Measurements from ENCODE around the gene PSMC2.
"Not testable (repeated sequence)": the region's sequence is repeated elsewhere in the genome, so short reads cannot be mapped to it uniquely, and the experiment has no call there.

PSMC2 gene

DNA sequence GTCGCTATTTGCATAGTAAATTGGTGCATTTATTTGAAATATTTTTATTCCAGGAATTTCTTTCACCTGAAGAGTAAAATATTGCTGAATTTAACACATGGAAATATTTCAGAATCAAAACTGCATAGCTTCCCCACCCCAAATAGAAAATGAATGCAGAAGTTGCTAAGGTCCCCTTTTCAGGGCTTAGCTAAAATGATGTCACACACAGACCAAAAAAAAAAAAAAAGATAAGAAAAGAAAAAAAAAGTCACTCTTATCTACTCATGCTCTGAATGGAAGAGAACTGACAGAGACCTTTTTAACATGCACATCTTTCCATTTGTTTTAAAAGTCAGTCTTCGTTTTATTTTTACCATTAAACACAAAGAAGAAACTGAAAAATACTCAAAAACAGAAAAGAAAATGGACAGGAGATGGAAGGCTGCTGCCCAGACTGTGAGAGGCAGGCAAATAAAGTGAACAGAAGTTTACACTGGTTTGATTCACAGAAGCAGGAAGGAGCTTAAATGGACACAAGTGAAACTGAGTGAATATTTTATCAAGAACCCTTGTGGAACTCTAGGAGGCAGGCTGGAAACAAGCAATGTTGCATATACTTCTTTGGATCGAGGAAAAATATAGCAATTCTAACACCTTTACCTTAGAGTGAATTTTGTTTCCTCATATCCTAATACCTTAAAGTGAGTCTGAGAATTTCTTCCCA lies 32.0 kb downstream of the PSMC2 start:
- no peak for DNase-seq

DNA sequence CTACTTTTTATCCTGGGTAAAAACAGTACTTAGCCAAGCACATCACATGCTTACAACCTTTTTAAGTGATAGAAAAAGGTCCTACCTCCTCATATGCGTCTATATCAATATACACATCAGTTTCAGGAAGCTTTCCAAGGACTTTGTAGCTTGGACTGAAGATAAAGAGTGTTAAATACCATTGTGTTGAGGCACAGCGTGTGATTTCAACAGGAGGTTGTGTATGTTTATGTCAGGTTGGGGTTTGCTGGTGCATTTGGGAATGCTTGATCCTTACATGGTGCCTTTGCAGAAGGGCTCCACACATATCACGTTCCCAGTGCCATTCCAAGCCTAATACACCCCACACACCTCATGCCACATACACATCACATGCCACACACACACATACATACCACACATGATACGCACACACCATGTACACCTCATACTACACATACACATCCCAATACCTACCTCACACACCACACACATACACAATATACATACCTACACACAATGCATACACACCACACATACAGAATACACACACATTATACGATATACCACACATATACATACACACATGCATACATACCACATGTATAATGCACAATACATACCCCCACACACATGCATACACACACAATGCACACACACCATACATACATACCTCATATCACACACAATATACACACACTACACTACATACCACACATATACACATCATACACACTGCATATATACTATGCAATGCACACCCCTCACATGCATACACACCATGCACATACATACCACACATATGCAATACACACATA lies 33.1 kb downstream of the PSMC2 start:
- DNase-seq: no peak

DNA sequence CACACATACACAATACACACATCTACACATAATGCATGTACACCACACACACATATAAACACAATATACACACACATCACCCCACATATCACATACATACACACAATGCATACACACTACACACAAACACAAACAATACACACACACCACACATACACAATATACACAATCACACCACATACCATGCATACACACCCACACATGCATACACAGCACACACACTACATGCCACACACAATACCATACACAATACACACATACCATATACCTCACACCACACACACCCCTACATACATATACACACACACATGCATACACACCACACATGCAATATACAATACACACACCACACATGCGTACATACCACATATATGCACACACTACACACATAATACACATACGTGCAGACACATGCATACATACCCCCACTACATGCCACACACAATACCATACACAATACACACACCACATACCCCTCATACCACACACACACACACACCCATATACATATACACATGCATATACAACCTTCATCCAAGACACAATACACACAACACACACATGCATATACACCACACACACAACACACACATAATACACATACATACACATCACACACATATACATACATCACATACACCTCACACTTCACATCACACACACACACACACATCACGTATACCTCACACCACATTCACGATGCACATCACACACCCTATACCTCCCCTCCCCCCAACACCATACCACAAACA lies 34.0 kb downstream of the PSMC2 start:
- DNase-seq: no peak

DNA sequence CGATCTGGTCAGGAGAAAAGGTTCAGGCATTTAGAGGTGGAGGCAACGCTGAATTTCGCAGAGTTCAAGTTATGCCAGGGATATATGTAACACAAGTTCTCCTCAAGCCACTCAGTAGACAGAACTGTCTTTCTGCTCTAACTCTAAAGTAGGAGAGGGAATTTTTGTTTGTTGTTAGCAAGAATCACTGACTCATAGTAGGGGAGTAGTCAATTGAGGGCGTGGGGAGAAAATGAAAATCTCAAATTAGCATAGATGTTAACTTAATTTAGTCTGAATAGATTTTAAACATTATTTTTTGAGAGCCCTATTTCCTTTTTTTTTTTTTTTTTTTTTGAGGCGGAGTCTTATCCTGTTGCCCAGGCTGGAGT lies 34.6 kb downstream of the PSMC2 start:
- no peak for DNase-seq

DNA sequence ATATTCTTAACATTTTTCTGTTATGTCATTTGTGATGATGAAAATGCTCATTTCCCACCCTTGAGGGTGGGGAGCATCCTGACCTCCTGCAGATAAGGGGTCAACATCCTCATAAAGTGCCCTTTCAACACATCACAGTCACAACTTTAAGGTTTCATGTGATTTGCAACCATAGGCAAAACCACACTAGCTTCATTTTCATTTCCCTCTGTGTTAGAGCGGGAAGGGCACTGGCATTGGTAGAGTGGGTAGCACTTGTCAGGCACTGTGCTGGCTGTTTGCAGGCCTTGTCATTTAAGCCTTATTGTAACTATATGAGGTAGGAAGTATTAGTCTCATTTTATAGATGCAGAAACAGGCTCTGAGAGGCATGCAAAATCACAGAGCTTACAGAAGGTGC lies 39.8 kb downstream of the PSMC2 start:
- no peak for DNase-seq

DNA sequence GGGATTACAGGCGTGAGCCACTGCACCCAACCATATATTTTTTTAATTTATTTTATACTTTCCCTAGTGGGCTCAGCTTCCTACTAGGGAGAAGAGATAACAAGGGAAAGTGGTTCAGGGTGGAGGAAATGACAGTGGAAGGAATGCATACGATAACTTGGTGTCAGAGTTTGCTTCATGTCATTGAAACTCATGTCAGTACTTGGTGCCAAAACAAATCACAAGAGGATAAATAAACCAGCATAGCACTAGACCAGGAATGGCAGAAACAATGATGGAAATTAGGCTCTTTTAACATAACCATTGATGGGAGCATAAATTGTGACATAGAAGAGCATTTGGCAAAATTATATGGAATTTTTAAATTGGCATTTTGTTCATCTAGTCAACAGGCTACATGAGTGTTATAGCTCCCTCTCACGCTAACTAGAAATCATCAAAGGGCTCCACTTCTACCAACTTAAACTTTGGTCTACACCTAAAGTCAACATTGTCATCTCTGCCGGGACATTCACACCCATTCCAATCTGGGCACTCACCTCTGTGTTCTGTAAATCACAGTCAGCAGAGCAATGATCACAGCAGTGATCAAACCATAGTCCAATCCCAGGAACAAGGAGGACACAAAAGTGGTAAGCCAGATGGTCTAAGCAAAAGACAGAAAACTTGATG lies 41.2 kb downstream of the PSMC2 start:
- no peak for DNase-seq

DNA sequence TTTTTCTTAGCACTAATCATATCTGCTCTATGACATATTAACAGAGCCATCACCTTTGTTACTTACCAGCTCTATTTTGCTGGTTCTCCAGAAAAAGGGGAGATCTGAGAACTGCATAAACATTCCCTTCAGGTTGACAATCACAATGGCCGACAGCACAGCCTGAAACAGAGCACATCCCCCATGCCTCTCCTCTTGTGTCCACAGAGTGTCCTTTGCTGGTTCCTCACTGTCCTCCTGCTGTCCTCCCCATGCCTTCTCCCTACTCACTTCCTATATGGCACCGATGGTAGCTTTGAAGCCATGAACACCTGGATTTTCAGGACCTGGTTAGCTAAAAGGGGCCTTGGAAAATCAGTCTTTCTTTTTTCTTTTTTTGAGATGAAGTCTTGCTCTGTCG lies 41.8 kb downstream of the PSMC2 start:
- no peak for DNase-seq

DNA sequence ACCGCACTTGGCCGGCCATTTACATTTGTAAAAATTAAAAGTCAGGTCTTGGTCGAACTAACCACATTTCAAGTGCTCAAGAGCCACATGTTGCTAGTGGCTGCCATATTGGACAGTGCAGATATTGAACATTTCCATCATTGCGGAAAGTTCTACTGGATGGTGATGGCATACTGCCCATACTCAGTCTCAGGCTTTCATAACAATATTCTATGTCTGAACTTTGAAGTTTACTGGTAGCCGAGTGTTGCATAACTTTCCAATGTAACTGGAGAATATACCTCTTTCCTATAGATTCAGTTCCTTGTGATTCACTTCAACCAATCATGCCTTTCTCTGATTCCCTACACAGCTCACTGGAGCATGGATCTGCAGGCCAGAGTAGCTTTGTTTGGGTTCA lies 43.7 kb downstream of the PSMC2 start:
- DNase-seq: no peak

DNA sequence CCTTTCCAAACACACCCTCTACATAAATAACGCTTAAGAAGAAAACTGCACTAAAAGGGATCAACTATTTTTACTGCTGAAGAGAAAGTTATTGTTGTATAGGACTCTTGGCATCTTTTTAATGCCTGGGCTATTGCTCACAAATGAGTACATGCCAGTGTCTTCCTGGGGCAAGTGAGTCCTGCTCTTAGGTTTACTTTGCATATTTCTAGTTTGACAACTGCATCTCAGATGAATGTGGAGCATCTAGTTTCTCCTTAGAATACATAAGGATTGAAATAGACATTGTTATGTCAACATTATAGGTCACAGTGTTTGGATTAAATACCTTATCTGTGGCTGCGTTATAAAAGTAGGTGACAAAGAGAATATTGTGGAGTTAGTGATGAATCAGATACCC lies 44.5 kb downstream of the PSMC2 start:
- DNase-seq: no peak

DNA sequence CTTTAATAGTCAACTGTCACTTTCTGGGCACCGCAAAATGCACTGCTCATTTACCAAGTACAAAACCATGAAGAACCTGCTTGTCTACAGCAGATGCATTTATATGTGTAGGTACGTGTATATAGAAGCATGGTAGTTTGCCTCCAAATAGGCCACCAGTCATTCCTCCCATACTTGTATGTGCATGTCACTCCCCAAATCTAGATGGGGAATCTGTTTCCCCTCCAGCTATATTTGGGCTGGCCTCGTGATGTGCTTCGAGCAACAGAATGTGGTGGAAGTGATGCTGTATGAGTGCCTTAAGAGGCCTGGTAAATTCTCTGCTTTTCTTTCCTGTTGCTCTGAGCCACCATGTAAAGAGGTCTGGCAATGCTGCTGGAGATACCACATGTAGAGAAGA lies 47.1 kb downstream of the PSMC2 start:
- no peak for DNase-seq

DNA sequence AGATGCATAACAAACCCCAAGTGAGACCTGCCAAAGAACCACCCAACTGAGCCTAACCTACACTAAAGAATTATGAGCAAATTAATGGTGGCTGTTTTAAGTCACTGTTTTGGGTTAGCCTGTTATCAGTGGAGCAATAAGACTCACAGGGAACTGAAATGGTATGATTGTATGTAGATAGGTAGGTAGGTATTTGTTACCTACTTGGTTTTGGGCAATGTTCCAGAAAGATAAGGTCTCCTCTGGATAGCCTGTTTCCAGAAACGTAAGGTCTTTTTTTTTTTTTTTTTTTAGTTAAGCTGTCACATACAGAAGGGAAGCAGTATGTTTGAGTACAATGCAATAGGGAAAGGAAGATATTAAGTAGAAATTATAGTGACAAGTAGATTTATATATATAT lies 47.6 kb downstream of the PSMC2 start:
- no peak for DNase-seq

DNA sequence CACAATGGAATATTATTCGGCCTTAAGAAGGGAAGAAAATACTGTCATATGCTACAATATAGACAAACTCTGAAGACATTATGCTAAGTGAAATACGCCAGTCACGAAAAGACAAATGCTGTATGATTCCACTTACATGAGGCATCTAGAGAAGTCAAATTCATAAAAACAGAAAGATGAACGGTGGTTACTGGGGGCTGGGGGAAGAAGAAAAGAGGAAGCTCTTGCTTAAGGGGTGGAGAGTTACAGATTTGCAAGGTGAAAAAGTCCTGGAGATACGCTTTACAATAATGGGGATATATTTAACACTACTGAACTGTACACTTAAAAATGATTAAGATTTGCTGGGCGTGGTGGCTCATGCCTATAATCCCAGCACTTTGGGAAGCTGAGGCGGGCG lies 49.0 kb downstream of the PSMC2 start:
- no peak for DNase-seq

DNA sequence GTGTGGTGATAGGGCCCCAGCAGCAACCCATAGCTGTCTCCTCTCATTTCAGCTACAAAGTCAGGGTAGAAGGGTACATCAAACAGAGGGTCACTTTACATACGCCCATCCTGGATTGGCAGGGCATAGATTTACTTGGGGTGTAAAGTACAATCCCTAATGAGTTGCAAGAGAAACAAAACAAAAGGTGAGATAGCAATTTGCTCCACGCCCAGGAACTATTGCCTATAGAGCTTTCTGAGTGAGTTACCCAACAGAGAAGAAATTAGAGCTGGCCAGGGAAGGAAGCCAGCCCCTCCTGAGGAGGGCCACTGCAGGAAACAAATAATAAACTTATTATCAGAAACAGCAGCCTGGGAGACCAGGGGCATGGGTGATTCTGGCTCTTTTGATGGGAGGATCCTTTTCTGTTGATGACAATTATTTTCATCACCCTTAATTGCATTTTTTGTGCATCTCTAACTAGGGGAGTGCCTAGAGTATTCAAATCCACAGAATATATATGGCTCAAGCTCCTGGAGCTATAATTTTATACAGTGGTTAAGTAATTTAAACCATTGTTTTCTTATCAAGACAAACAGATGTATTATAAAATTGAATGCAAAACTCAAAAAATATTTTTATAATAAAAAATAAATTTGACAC lies 51.2 kb downstream of the PSMC2 start:
- no peak for DNase-seq

DNA sequence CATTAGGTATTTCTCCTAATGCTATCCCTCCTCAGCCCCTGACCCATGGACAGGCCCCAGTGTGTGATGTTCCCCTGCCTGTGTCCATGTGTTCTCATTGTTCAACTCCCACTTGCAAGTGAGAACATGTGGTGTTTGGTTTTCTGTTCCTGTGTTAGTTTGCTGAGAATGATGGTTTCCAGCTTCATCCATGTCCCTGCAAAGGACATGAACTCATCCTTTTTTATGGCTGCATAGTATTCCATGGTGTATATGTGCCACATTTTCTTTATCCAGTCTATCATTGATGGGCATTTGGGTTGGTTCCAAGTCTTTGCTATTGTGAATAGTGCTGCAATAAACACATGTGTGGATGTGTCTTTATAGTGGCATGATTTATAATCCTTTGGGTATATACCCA lies 52.2 kb downstream of the PSMC2 start:
- DNase-seq: not testable (repeated sequence)

DNA sequence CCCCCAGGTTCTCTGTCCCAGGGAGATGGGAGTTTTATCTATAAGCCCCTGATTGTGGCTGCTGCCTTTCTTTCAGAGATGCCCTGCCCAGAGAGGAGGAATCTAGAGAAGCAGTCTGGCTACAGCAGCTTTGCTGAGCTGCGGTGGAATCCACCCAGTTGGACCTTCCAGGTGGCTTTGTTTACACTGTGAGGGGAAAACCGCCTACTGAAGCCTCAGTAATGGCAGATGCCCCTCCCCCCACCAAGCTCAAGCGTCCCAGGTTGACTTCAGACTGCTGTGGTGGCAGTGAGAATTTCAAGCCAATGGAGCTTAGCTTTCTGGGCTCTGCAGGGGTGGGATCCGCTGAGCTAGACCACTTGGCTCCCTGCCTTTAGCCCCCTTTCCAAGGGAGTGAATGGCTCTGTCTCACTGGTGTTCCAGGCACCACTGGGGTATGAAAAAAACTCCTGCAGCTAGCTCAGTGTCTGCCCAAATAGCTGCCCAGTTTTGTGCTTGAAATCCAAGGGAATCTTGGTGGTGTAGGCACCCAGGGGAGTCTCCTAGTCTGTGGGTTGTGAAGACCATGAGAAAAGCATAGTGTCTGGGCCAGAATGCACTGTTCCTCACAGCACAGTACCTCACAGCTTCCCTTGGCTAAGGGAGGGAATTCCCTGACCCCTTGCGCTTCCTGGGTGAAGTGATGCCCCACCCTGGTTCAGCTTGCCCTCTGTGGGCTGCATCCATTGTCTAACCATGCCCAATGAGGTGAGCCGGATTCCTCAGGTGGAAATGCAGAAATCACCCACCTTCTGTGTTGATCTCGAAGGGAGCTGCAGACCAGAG lies 58.6 kb downstream of the PSMC2 start:
- not testable (repeated sequence) for DNase-seq

DNA sequence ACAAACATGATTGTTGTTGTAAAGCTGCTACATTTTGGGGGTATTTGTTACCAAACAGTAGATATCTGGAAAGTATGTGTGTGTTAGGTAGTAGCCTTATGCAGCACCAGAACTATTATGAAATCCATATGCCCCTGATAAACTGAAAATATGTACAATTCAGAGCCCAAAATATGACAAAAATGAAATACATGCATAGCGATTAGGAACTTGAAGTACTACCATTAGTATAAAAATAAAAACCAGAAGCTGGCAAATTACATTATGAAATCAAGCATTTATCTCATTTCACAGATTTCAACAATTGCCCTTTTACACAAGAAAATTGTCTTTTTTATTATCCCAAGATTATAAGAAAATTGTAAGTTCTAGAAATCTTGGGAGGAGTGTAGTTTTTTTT lies 64.7 kb downstream of the PSMC2 start:
- DNase-seq: no peak

DNA sequence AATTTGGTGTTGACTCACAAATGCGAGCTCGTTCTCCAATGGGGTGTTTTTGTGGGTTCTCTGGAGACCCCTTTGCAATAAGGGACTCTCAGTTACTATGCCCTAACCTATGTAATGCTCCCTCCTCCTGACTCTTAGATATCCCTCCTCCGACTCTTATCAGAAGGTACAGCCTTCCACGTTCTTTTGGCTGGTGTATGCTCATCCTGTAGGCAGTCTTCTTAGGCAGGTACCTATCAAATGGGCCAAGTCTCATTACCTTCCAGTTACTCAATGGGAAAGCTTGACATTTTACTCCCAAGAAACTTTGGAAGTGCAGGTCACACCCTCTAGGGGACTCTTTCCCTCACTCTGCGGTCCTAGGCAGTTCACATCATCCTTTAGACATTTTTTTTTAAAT lies 66.0 kb downstream of the PSMC2 start:
- no peak for DNase-seq

DNA sequence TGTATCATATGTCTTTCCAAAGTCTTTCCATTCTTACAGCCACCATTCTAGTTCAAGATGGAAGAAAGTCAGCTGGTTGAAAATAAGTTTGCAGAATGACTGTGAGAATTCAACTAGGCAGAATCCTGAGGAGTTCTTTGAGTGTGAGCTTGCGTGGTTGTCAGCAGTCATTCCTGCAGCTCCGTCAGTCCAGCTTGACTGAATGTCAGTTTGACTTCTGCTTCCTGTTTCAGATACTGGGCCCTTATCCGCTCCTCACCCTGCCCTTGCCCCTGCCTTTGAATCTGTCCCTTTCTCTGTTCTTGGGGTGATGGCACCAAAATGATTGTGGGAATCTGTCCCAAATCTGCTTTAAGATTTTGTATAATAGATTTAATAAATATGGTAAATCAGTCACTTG lies 70.8 kb downstream of the PSMC2 start:
- DNase-seq: no peak

Measured in activated CD4-positive, alpha-beta T cell treated with anti-CD3 and anti-CD28 coated beads, Interleukin-10, Interleukin-2, amounts not matched to agents 100 ng/mL and 50 ng/mL, durations not matched to agents 16 hours and 8 hours (primary cell).